K562 (cell line): ENCODE results near the gene TAS2R38. TPM values are rescaled to one million over a fixed set of nuclear protein-coding genes. Genes with fewer than 3 reads are reported as not detected.
A peak's percentile ranks its signal among the peaks of the same experiment; 100 is the strongest.

Source experiments
- ATAC-seq: fragments of 200-7000 bp; cut with Tn5 transposase; 3 replicates; pipeline ENCODE4 v1.9.1; 2020; ENCODE audit warnings: moderate library complexity
- BruUV-seq: library from RNA; stranded (reverse); fragments of 400-500 nt; replicated peaks from 2 replicates; lab custom pipeline; 2021; lab: Mats Ljungman, UMichigan
- CTCF ChIA-PET: fragments of 300-600 bp; formaldehyde crosslinking; extraction: SDS; loops from one replicate; lab custom pipeline; 2021; ENCODE audit warnings: low intra/inter-chr PET ratio; lab: Yijun Ruan, JAX
- POLR2A ChIA-PET: fragments of 300-600, 350-650 bp; sonication (Branson Sonifier 250); formaldehyde crosslinking; extraction: SDS; loops from one replicate; lab custom pipeline; 2021; ENCODE audit warnings: antibody characterized with exemption, inconsistent platforms; lab: Yijun Ruan, JAX
- DNase-seq, 4 experiments: peaks; one replicate each; pipeline versions ENCODE4 v3.0.0 to v3.0.0-alpha.2; 2011 to 2018; ENCODE audit warnings: low spot score in 3 of 4, mixed read lengths in 3 of 4; ENCODE audit errors: extremely low read depth in 1 of 4
- FAIRE-seq: peaks from 2 replicates; lab custom pipeline; 2011; peaks lifted over from hg19 to GRCh38; lab: Jason Lieb, UNC
- H2AFZ ChIP-seq: 2 replicates; pipeline ENCODE4 v1.6.0; 2011; ENCODE audit warnings: low read depth, low read length, control low read depth, inconsistent platforms
- H3K27ac ChIP-seq: fragments of 200-600 bp; 3 replicates; pipeline ENCODE4 v1.8.0; 2011; ENCODE audit warnings: low read depth, mild to moderate bottlenecking, control low read depth, inconsistent platforms, low read length, moderate library complexity, mixed read lengths; ENCODE audit errors: extremely low read depth
- H3K27me3 ChIP-seq, 2 experiments: fragments of 300-600 bp in 1 of 2; 2 replicates in 1 of 2; 3 replicates in 1 of 2; pipeline versions ENCODE4 v1.6.0 to v1.8.0; 2011; ENCODE audit warnings: inconsistent platforms in 2 of 2, low read length in 2 of 2, mild to moderate bottlenecking in 1 of 2, mixed read lengths in 1 of 2, moderate library complexity in 1 of 2; ENCODE audit not compliant: control insufficient read depth in 2 of 2, insufficient read depth in 2 of 2
- H3K36me3 ChIP-seq: fragments of 300-600 bp; 3 replicates; pipeline ENCODE4 v1.8.0; 2011; ENCODE audit warnings: mild to moderate bottlenecking, low read length, inconsistent platforms; ENCODE audit not compliant: control insufficient read depth, insufficient read depth
- H3K4me1 ChIP-seq, 2 experiments: fragments of 200-600 bp in 1 of 2; replicated peaks in 1 of 2; 2 replicates in 1 of 2; 3 replicates in 1 of 2; pipeline versions ENCODE4 v1.5.1 to v1.8.0; 2011; ENCODE audit warnings: inconsistent platforms in 2 of 2, low read length in 2 of 2, mild to moderate bottlenecking in 1 of 2, mixed read lengths in 1 of 2, moderate library complexity in 1 of 2; ENCODE audit not compliant: control insufficient read depth in 2 of 2, insufficient read depth in 2 of 2
- H3K4me2 ChIP-seq: 2 replicates; pipeline ENCODE4 v1.6.1; 2011; ENCODE audit warnings: low read length, control low read depth, inconsistent platforms, mixed read lengths; ENCODE audit not compliant: insufficient read depth
- H3K4me3 ChIP-seq: fragments of 200-600 bp; sonication (generic), shearing (Covaris generic); 2 replicates; pipeline ENCODE4 v1.5.1; 2016; ENCODE audit warnings: control low read depth, inconsistent platforms
- H3K79me2 ChIP-seq: fragments of 200-600 bp; 3 replicates; pipeline ENCODE4 v1.8.0; 2011; ENCODE audit warnings: low read length, inconsistent platforms; ENCODE audit not compliant: control insufficient read depth, insufficient read depth
- H3K9ac ChIP-seq, 2 experiments: 2 replicates each; pipeline versions ENCODE4 v1.6.0 to v1.6.1; 2011; ENCODE audit warnings: low read depth in 2 of 2, low read length in 2 of 2, control low read depth in 1 of 2, inconsistent platforms in 1 of 2, mild to moderate bottlenecking in 1 of 2, mixed read lengths in 1 of 2; ENCODE audit not compliant: insufficient read depth in 1 of 2
- H3K9me1 ChIP-seq: one replicate; pipeline ENCODE4 v1.6.0; 2011; ENCODE audit warnings: inconsistent platforms, mild to moderate bottlenecking, low read length, moderate library complexity; ENCODE audit not compliant: control insufficient read depth, insufficient read depth
- H3K9me3 ChIP-seq: replicated peaks from 2 replicates; pipeline ENCODE4 v1.5.1; 2011; ENCODE audit warnings: low read depth, low read length, inconsistent platforms; ENCODE audit not compliant: control insufficient read depth, insufficient read depth
- H4K20me1 ChIP-seq: replicated peaks from 2 replicates; pipeline ENCODE4 v1.6.1; 2011; ENCODE audit warnings: low read length, inconsistent platforms, mixed read lengths; ENCODE audit not compliant: control insufficient read depth, insufficient read depth
- CTCF ChIP-seq, 3 experiments: IDR thresholded peaks in 2 of 3; conservative IDR thresholded peaks in 1 of 3; 2 replicates each; pipeline ENCODE4 v1.5.1; 2011 to 2012; ENCODE audit warnings: low read length in 3 of 3, mild to moderate bottlenecking in 3 of 3, control low read depth in 2 of 3, improper control_type of control experiment in 1 of 3, inconsistent platforms in 1 of 3, low read depth in 1 of 3, mixed read lengths in 1 of 3, moderate library complexity in 1 of 3; ENCODE audit not compliant: insufficient read depth in 2 of 3
- CTCFL ChIP-seq: IDR thresholded peaks from 2 replicates; pipeline ENCODE4 v1.6.1; 2011; ENCODE audit warnings: borderline replicate concordance, low read depth, mild to moderate bottlenecking, moderate library complexity, low read length; ENCODE audit not compliant: insufficient read depth, poor library complexity, severe bottlenecking
- PRPF4 ChIP-seq: fragments of 200-400 bp; formaldehyde crosslinking; IDR thresholded peaks from one replicate; pipeline ENCODE4 v1.6.1; 2017; ENCODE audit warnings: low read length, low read depth, mild to moderate bottlenecking; ENCODE audit not compliant: insufficient read depth, poor library complexity, severe bottlenecking
- RAD21 ChIP-seq, 2 experiments: fragments of 250-450 bp in 1 of 2; fragments of 450-650 bp in 1 of 2; sonication (Bioruptor Pico) in 1 of 2; formaldehyde crosslinking in 1 of 2; IDR thresholded peaks in 1 of 2; conservative IDR thresholded peaks in 1 of 2; 2 replicates each; pipeline versions ENCODE4 v1.4.0 to v1.8.0; 2020 to 2022; ENCODE audit warnings: mild to moderate bottlenecking in 2 of 2, moderate library complexity in 1 of 2
- RB1 ChIP-seq: fragments of 450-650 bp; IDR thresholded peaks from 2 replicates; pipeline ENCODE4 v1.6.1; 2017; ENCODE audit warnings: low read depth, mild to moderate bottlenecking
- TEAD4 ChIP-seq, 2 experiments: sonication (generic) in 1 of 2; formaldehyde crosslinking in 1 of 2; IDR thresholded peaks; 2 replicates each; pipeline versions ENCODE4 v1.6.1 to v1.8.0; 2012 to 2022; ENCODE audit warnings: borderline replicate concordance in 1 of 2, inconsistent platforms in 1 of 2, low read length in 1 of 2, mild to moderate bottlenecking in 1 of 2, missing genetic modification reagents in 1 of 2
- ZNF609 ChIP-seq: sonication (generic); formaldehyde crosslinking; IDR thresholded peaks from 2 replicates; pipeline ENCODE4 v1.8.1; 2023; ENCODE audit warnings: missing genetic modification reagents, mild to moderate bottlenecking, borderline replicate concordance
- WGBS: fragments of 100-300 bp; shearing (Covaris generic); methylation state at CpG from one replicate; pipeline ENCODE4 v1.1.6; 2016; ENCODE audit warnings: low coverage, mixed read lengths; ENCODE audit not compliant: insufficient coverage; ENCODE audit errors: missing lambda C conversion rate; 5-methylcytosine and 5-hydroxymethylcytosine counted together
- in situ Hi-C: fragments of 300-500 bp; cut with MboI; formaldehyde crosslinking; loops from 4 replicates; pipeline ENCODE4 v1.15.0; 2018; ENCODE audit warnings: inconsistent platforms, mixed read lengths
- intact Hi-C: fragments of 100-400 bp; cut with micrococcal nuclease; formaldehyde crosslinking; loops from 2 replicates; pipeline ENCODE4 v1.14.2; 2022
- polyA plus RNA-seq, 8 experiments: library from polyadenylated mRNA; depleted of rRNA in 4 of 8; stranded (reverse) in 5 of 8; unstranded in 3 of 8; fragments of >200 nt; fragmentation: Nextera tagmentation in 2 of 8; fragmentation: Illumina TruSeq in 1 of 8; extraction: Ambion mirVana in 2 of 8; extraction: Trizol in 1 of 8; gene quantifications; 2 replicates each; pipeline versions ENCODE4 v1.2.1 to v1.2.3, GENCODE V29; 2011 to 2014; ENCODE audit warnings: inconsistent platforms in 1 of 8, missing spikeins in 1 of 8
- total RNA-seq, 7 experiments: library from RNA; depleted of rRNA in 6 of 7; stranded (reverse); fragments of >200 nt in 6 of 7; fragmentation: Illumina TruSeq in 2 of 7; extraction: Trizol in 2 of 7; gene quantifications; 2 replicates each; pipeline versions ENCODE4 v1.2.1 to v1.2.3, GENCODE V29; 2011 to 2021; ENCODE audit warnings: low replicate concordance in 1 of 7

The TAS2R38 gene
- total and polyA plus RNA-seq, 9 of the 15 experiments (the other 6 are each of a cell fraction or from before 2014, with no cell fraction given): not detected

- no peaks in the 10 kb centered on the region for H3K36me3 ChIP-seq
- ATAC-seq: peak; percentile 99
- H3K27me3 ChIP-seq: no peaks in the 10 kb centered on the region
- BruUV-seq: no TSS peak
- ChIA-PET CTCF (interaction anchor here (0.5 to 1.3 kb wide), 3 partner anchors 326 to 514 kb away, joined by 3 to 5 read pairs (median 3); no protein-coding TSS in a partner anchor), POLR2A (no interaction called here)
- in situ Hi-C loops (no loop called here), intact Hi-C loops (loop anchor here (1.0 to 10.0 kb wide), 4 partner anchors 212 to 326 kb away; no protein-coding TSS in a partner anchor)
- no peak overlapping the region for H3K9ac ChIP-seq
- no peaks in the 10 kb centered on the region for H3K9me1 ChIP-seq
- 2% methylated on average over 21 of the region's 21 CpGs for WGBS
- H4K20me1 ChIP-seq: no peaks in the 10 kb centered on the region
- peak; percentile 69 for FAIRE-seq
- peak overlapping the region; percentile 58; the same call in 1 of the 2 replicates for H2AFZ ChIP-seq
- no peaks in the 10 kb centered on the region for H3K9me3 ChIP-seq
- DNase-seq: peak; percentile 76 to 80 (median 78)
- H3K79me2 ChIP-seq: no peaks in the 10 kb centered on the region
- H3K4me2 ChIP-seq: no peak overlapping the region; the same call in 1 of the 2 replicates
- H3K4me1 ChIP-seq: no peaks in the 10 kb centered on the region
- no peak overlapping the region for H3K4me3 ChIP-seq
- H3K27ac ChIP-seq: no peak overlapping the region
- TF ChIP-seq CTCF (IDR thresholded peaks at IDR 0.05 in 2 of 3, conservative IDR thresholded peaks at IDR 0.05 in 1 of 3; ENCODE audit: insufficient read depth in 2 of 3, low read depth in 1 of 3, low read length in 3 of 3): peak; percentile 82 to 92 (median 88)
- 0 out of 2 replicates have a peak, but pooled peaks have one; percentile 34 for TF ChIP-seq TEAD4 (IDR thresholded peaks at IDR 0.05; ENCODE audit: low read length)
- no peak for TF ChIP-seq TEAD4 (CRISPR knock-in tag; IDR thresholded peaks at IDR 0.05; ENCODE audit: borderline replicate concordance)
- TF ChIP-seq CTCFL: peak; percentile 48
- no peak for TF ChIP-seq PRPF4
- TF ChIP-seq RB1: 0 out of 2 replicates have a peak, but pooled peaks have one; percentile 42
- TF ChIP-seq RAD21 (CRISPR knock-in tag; conservative IDR thresholded peaks at IDR 0.05 in 1 of 2, IDR thresholded peaks at IDR 0.05 in 1 of 2): peak; percentile 49 to 78
- TF ChIP-seq ZNF609 (CRISPR knock-in tag): no peak
Measured at GRCh38 chr7:141975806-141976523, 2.4 kb upstream of the TAS2R38 start.
